Upper lobe of left lung (tissue), 6 donors: ENCODE measurements around the gene BMP7. TPM values are rescaled to one million over a fixed set of nuclear protein-coding genes. Genes with fewer than 3 reads are reported as not detected.

Source experiments
- ATAC-seq, 2 donors: fragments of 200-7000 bp; cut with Tn5 transposase; one replicate each; pipeline ENCODE4 v1.9.1; 2022; ENCODE audit warnings: mild to moderate bottlenecking in 2 of 2, moderate library complexity in 2 of 2; ENCODE audit not compliant: low FRiP score in 2 of 2
- DNase-seq, 2 donors: peaks; one replicate each; pipeline ENCODE4 v3.0.0-alpha.2; 2019 to 2020
- H3K27ac ChIP-seq, 4 donors: fragments of 200-600 bp; sonication (generic); one replicate each; pipeline ENCODE4 v1.5.1; 2016 to 2019
- H3K27me3 ChIP-seq, 4 donors: fragments of 200-600 bp; sonication (generic); one replicate each; pipeline ENCODE4 v1.5.1; 2017 to 2019
- H3K36me3 ChIP-seq, 4 donors: fragments of 200-600 bp; sonication (generic); one replicate each; pipeline ENCODE4 v1.5.1; 2016 to 2019
- H3K4me1 ChIP-seq, 4 donors: fragments of 200-600 bp; sonication (generic); one replicate each; pipeline ENCODE4 v1.5.1; 2018 to 2019
- H3K4me3 ChIP-seq, 4 donors: fragments of 200-600 bp; sonication (generic); one replicate each; pipeline ENCODE4 v1.5.1; 2017 to 2019; ENCODE audit warnings: mild to moderate bottlenecking in 2 of 4, moderate library complexity in 1 of 4
- H3K9me3 ChIP-seq, 4 donors: fragments of 200-600 bp; sonication (generic); one replicate each; pipeline ENCODE4 v1.5.1; 2018 to 2019
- CTCF ChIP-seq, 6 experiments: fragments of 450-650 bp in 4 of 6; fragments of 200-600 bp in 2 of 6; sonication (generic) in 2 of 6; IDR thresholded peaks; one replicate each; pipeline ENCODE4 v1.5.1; 2016 to 2019; ENCODE audit warnings: antibody characterized with exemption in 6 of 6
- EP300 ChIP-seq, 4 donors: sonication (generic); formaldehyde crosslinking; IDR thresholded peaks; one replicate each; pipeline ENCODE4 v1.5.1; 2017; ENCODE audit warnings: antibody characterized with exemption in 4 of 4, control low read depth in 2 of 4
- POLR2A ChIP-seq, 4 donors: fragments of 450-650 bp; IDR thresholded peaks; one replicate each; pipeline ENCODE4 v1.5.1; 2016 to 2017; ENCODE audit warnings: antibody characterized with exemption in 4 of 4, mild to moderate bottlenecking in 2 of 4
- POLR2AphosphoS5 ChIP-seq, 2 donors: sonication (generic); formaldehyde crosslinking; IDR thresholded peaks; one replicate each; pipeline ENCODE4 v1.5.1; 2017; ENCODE audit warnings: antibody characterized with exemption in 2 of 2
- WGBS, 2 donors: methylation state at CpG; one replicate each; pipeline ENCODE4 v1.1.5; 2017 to 2018; 5-methylcytosine and 5-hydroxymethylcytosine counted together
- total RNA-seq, 6 donors: library from RNA; depleted of rRNA in 4 of 6; stranded (reverse); fragments of >200 nt in 4 of 6; gene quantifications; one replicate each; pipeline versions ENCODE4 v1.1.0 to v1.2.1, GENCODE V29; 2016 to 2021
- donor health status: DM: no; HTN: no; CAD: no; lungs with moderate emphysema.
- donor health status: DM: no; HTN: yes; CAD: no; lungs with severe emphysema.

BMP7 gene
- total RNA-seq, 6 donors from 2014 or later = 0.30 to 4.0 (median 2.6) TPM; not detected in 1

DNA sequence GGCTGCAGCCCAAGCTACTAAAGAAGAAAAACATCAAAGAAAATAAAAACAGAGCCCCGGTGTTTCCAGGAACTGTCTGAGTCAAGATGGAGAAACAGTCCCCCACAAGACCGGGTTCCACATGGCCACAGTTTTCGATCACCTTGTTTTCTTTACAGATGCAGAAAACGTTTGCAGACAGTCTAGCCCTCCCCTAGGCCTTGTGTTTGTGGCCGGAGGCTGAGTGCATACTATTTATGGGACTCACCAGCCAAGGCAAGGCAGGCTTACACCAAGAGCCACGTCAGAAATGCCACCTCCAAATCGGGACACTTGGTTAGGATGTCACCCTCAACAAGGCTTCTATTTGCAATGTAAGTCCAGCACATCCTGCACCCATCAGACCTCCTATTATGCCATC lies 97.3 kb downstream of the BMP7 start:
- 68 to 77% methylated on average over 7 of the region's 7 CpGs for WGBS, 2 donors
- no peak for ATAC-seq
- Histone ChIP-seq H3K27me3 (no peaks in the 10 kb centered on the region), H3K27ac (no peak overlapping the region), H3K4me1 (no peaks in the 10 kb centered on the region), H3K36me3 (no peaks in the 10 kb centered on the region), H3K9me3 (no peaks in the 10 kb centered on the region), H3K4me3 (no peak overlapping the region)
- TF ChIP-seq CTCF (IDR thresholded peaks at IDR 0.05) = no peak
- no peak for TF ChIP-seq EP300 (IDR thresholded peaks at IDR 0.05)
- TF ChIP-seq POLR2A (IDR thresholded peaks at IDR 0.05) = no peak
- DNase-seq = no peak

DNA sequence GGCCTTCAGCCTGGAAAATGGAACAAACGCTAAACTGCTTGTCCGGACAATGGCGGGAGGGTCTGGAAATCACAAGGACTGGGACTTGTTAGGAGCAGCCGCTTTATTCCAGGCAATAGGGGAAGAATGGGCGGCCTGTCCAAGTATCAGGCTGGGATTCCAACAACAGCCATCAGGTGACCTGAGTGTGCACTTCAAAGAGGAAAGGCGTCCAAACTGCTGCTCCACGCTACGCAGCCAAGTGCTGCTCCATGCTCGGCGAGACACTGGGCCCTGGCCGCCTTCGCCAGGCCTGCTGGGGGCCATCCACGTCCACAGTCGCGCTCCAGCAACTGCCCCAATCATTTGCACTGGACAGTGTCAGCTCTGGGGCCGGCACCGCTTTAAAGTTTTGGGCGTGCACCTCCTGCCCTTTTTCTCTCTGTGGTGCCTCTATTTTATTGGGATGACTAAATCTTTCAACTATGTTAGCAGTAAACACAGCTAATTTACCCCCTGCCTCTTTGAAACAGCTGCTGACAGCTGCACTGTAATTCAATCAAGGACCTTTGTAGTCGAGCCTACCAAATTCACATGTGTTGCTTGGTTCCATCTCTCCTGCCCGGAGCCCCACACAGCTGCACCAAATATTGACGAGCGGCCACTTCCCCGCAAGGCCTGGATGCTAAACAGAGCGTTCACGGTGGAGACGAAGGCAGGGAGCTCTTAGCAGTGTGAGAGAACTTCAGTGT lies 98.3 kb downstream of the BMP7 start:
- H3K27me3 ChIP-seq = no peaks in the 10 kb centered on the region
- H3K4me1 ChIP-seq = no peaks in the 10 kb centered on the region
- H3K4me3 ChIP-seq = no peak overlapping the region
- WGBS, 2 donors = 61 to 63% methylated on average over 25 to 26 of the region's 26 CpGs
- no peaks in the 10 kb centered on the region for H3K9me3 ChIP-seq
- no peaks in the 10 kb centered on the region for H3K36me3 ChIP-seq
- DNase-seq = peak; percentile 28 to 65
- TF ChIP-seq EP300 (IDR thresholded peaks at IDR 0.05) (no peak), POLR2A (IDR thresholded peaks at IDR 0.05) (no peak), CTCF (IDR thresholded peaks at IDR 0.05) (no peak), POLR2AphosphoS5 (IDR thresholded peaks at IDR 0.05) (no peak)
- H3K27ac ChIP-seq = peak overlapping the region in 2 of 4 donors; percentile 14 to 42
- ATAC-seq = no peak

DNA sequence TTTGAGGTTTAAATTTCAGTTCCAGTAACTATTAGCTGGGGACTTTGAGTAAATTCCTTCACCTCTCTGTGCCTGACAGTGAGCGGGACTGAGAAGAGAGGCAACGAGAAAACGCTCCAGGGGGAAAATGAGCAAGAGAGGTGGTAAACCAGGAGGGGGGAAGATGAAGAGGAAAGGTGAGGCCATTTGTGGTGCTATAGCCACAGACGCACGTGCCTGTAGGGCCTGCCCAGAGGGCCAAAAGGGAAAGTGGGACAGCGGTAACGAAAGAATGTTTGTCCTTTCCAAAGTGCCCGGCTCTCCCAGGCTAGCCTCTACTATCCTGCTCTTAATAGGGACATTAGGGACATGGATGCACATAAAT lies 99.2 kb downstream of the BMP7 start:
- Histone ChIP-seq H3K4me1 (no peaks in the 10 kb centered on the region), H3K27ac (no peak overlapping the region), H3K36me3 (no peaks in the 10 kb centered on the region), H3K27me3 (no peaks in the 10 kb centered on the region), H3K9me3 (no peaks in the 10 kb centered on the region), H3K4me3 (no peak overlapping the region)
- TF ChIP-seq POLR2A (IDR thresholded peaks at IDR 0.05) = no peak
- no peak for TF ChIP-seq POLR2AphosphoS5 (IDR thresholded peaks at IDR 0.05)
- no peak for TF ChIP-seq CTCF (IDR thresholded peaks at IDR 0.05)
- TF ChIP-seq EP300 (IDR thresholded peaks at IDR 0.05) = no peak
- ATAC-seq = no peak
- 84 to 88% methylated on average over 8 of the region's 8 CpGs for WGBS, 2 donors
- DNase-seq = no peak

DNA sequence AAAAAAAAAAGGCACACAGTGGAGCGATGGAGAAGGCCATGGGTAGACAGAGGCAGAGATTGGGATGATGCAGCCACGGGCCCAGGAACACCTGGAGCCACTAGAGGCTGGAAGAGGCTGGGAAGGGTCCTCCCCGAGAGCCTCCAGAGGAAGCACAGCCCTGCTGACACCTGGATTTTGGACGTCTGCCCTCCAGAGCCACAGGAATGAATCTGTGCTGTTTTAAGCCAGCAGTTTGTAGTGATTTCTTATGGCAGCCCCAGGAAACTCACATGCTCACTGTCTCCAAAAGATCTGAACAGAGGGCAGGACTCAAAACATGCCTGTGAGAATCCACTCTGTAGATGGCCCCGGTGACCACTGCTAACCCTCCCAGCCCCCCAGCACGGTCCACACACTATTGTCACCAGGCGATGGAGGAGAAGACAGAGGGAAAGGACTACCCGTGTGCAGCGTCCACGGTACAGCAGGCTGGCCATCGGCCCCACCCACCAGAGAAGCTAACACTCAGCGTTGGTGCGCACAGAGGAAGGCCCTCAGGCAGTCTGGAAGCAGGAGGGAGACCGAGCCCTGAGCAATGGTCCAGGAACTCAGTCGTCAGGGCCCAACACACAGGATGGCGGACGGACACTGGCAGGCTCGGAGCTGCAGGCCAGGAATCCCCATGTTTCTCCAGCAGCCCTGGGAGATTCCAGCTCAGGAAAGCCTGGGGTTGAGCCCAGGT lies 99.7 kb downstream of the BMP7 start:
- ATAC-seq (peak; percentile 25 to 31), DNase-seq (no peak)
- no peaks in the 10 kb centered on the region for H3K4me1 ChIP-seq
- 82 to 86% methylated on average over 8 to 18 of the region's 18 CpGs for WGBS, 2 donors
- TF ChIP-seq CTCF (IDR thresholded peaks at IDR 0.05) (no peak), POLR2A (IDR thresholded peaks at IDR 0.05) (no peak), EP300 (IDR thresholded peaks at IDR 0.05) (no peak), POLR2AphosphoS5 (IDR thresholded peaks at IDR 0.05) (no peak)
- H3K9me3 ChIP-seq = no peaks in the 10 kb centered on the region
- no peak overlapping the region for H3K4me3 ChIP-seq
- no peak overlapping the region for H3K27ac ChIP-seq
- H3K36me3 ChIP-seq = no peaks in the 10 kb centered on the region
- H3K27me3 ChIP-seq = no peaks in the 10 kb centered on the region
